Astrocyte (in vitro differentiated cells and primary cell): ENCODE data around the gene ATP8A1. TPM values are rescaled to one million over a fixed set of nuclear protein-coding genes. Genes with fewer than 3 reads are reported as not detected.

Experiments
- DNase-seq: peaks from one replicate; pipeline ENCODE4 v3.0.0-alpha.2; 2010; ENCODE audit warnings: low read depth
- FAIRE-seq: peaks from 2 replicates; lab custom pipeline; 2011; peaks lifted over from hg19 to GRCh38; lab: Jason Lieb, UNC
- H2AFZ ChIP-seq: 2 replicates; pipeline ENCODE4 v1.6.0; 2012; ENCODE audit warnings: low read depth, low read length, inconsistent platforms
- H3K27ac ChIP-seq: 2 replicates; pipeline ENCODE4 v1.5.1; 2011; ENCODE audit warnings: low read depth, low read length, inconsistent platforms
- H3K27me3 ChIP-seq: 2 replicates; pipeline ENCODE4 v1.6.0; 2011; ENCODE audit warnings: low read length, inconsistent platforms; ENCODE audit not compliant: insufficient read depth
- H3K36me3 ChIP-seq: 2 replicates; pipeline ENCODE4 v1.5.1; 2011; ENCODE audit warnings: low read length, inconsistent platforms; ENCODE audit not compliant: insufficient read depth
- H3K4me1 ChIP-seq: 2 replicates; pipeline ENCODE4 v1.5.1; 2011; ENCODE audit warnings: low read length, inconsistent platforms; ENCODE audit not compliant: insufficient read depth
- H3K4me2 ChIP-seq: 2 replicates; pipeline ENCODE4 v1.6.0; 2012; ENCODE audit warnings: low read length, inconsistent platforms
- H3K4me3 ChIP-seq: 2 replicates; pipeline ENCODE4 v1.5.1; 2011; ENCODE audit warnings: low read depth, mild to moderate bottlenecking, low read length, inconsistent platforms; ENCODE audit not compliant: insufficient read depth
- H3K79me2 ChIP-seq: 2 replicates; pipeline ENCODE4 v1.6.0; 2012; ENCODE audit warnings: mild to moderate bottlenecking, low read length, inconsistent platforms; ENCODE audit not compliant: insufficient read depth
- H3K9ac ChIP-seq: 2 replicates; pipeline ENCODE4 v1.6.0; 2012; ENCODE audit warnings: mild to moderate bottlenecking, low read length, inconsistent platforms
- H3K9me3 ChIP-seq: 2 replicates; pipeline ENCODE4 v1.5.1; 2012; ENCODE audit warnings: low read depth, mild to moderate bottlenecking, low read length, inconsistent platforms; ENCODE audit not compliant: insufficient read depth
- H4K20me1 ChIP-seq: 2 replicates; pipeline ENCODE4 v1.6.0; 2012; ENCODE audit warnings: low read length, inconsistent platforms; ENCODE audit not compliant: insufficient read depth
- H3K27ac Mint-ChIP-seq: one replicate; pipeline ENCODE4 v1.8.0; 2021; ENCODE audit warnings: mild to moderate bottlenecking, mixed read lengths; ENCODE audit not compliant: unreplicated experiment
- H3K27me3 Mint-ChIP-seq: one replicate; pipeline ENCODE4 v1.8.0; 2021; ENCODE audit warnings: low read depth, mixed read lengths; ENCODE audit not compliant: unreplicated experiment
- H3K36me3 Mint-ChIP-seq: one replicate; pipeline ENCODE4 v1.8.0; 2021; ENCODE audit warnings: low read depth, mixed read lengths; ENCODE audit not compliant: unreplicated experiment
- H3K4me1 Mint-ChIP-seq: one replicate; pipeline ENCODE4 v1.8.0; 2021; ENCODE audit warnings: low read depth, mixed read lengths; ENCODE audit not compliant: unreplicated experiment
- H3K4me3 Mint-ChIP-seq: one replicate; pipeline ENCODE4 v1.8.0; 2021; ENCODE audit warnings: mild to moderate bottlenecking, moderate library complexity, mixed read lengths; ENCODE audit not compliant: unreplicated experiment
- H3K9me3 Mint-ChIP-seq: one replicate; pipeline ENCODE4 v1.8.0; 2021; ENCODE audit warnings: mild to moderate bottlenecking, mixed read lengths; ENCODE audit not compliant: unreplicated experiment
- CTCF ChIP-seq: IDR thresholded peaks from 2 replicates; pipeline ENCODE4 v1.5.1; 2011; ENCODE audit warnings: low read depth, mild to moderate bottlenecking, inconsistent platforms, low read length, moderate library complexity; ENCODE audit not compliant: insufficient read depth
- EZH2 ChIP-seq: IDR thresholded peaks from 2 replicates; pipeline ENCODE4 v1.6.1; 2012; ENCODE audit warnings: mild to moderate bottlenecking, low read length, inconsistent platforms; ENCODE audit not compliant: insufficient read depth
- total RNA-seq: library from RNA; stranded (reverse); gene quantifications from 2 replicates; pipeline ENCODE4 v1.2.1, GENCODE V29; 2021

Gene ATP8A1
- total RNA-seq, 1 donor from 2014 or later: 2.9 TPM

DNA sequence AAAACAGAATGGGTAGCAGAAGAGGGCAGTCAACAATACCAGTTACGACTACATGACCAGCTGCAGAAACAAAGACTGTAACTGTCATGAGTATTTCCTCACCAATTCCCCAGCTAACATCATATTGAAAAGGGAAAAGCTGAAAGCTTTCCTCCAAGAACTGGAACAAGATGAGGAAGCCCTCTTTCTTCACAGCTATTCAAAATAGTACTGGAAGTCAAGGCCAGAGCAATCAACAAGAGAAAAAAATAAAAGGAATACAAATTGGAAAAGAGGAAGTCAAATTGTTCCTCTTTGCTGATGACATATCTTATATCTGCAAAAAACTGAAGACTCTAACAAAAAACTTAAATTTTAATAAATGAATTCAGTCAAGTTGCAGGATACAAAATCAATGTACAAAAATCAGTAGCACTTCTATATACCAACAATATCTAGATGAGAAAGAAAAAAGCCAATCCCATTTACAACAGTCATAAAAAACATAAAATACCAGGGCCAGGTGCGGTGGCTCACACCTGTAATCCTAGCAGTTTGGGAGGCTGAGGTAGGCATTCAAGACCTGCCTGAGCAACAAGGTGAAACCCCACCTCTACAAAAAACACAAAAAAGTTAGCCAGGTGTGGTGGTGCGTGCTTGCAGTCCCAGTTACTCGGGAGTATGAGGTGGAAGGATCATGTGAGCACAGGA, 125.4 kb downstream of the ATP8A1 start:
- H3K4me2 ChIP-seq: no peak overlapping the region
- no peak for FAIRE-seq
- no peak overlapping the region for H2AFZ ChIP-seq
- no peak overlapping the region for H3K9ac ChIP-seq
- H3K4me3 ChIP-seq: no peak overlapping the region
- Mint-ChIP-seq H3K36me3 (peaks cover 6% of the 10 kb centered on the region), H3K27ac (no peak overlapping the region), H3K4me3 (no peak overlapping the region), H3K27me3 (no peaks in the 10 kb centered on the region), H3K4me1 (peaks cover 5% of the 10 kb centered on the region), H3K9me3 (no peaks in the 10 kb centered on the region)
- no peaks in the 10 kb centered on the region for H3K79me2 ChIP-seq
- no peak for DNase-seq
- H3K9me3 ChIP-seq: no peaks in the 10 kb centered on the region
- no peaks in the 10 kb centered on the region for H3K4me1 ChIP-seq
- H3K36me3 ChIP-seq: no peaks in the 10 kb centered on the region
- no peaks in the 10 kb centered on the region for H4K20me1 ChIP-seq
- no peak for TF ChIP-seq CTCF
- TF ChIP-seq EZH2: no peak
- H3K27me3 ChIP-seq: no peaks in the 10 kb centered on the region
- no peak overlapping the region for H3K27ac ChIP-seq

- no peak overlapping the region for H3K9ac ChIP-seq
- DNase-seq (no peak), FAIRE-seq (no peak)
- no peak overlapping the region for H3K4me2 ChIP-seq
- H3K27ac ChIP-seq: no peak overlapping the region
- H3K9me3 ChIP-seq: no peaks in the 10 kb centered on the region
- no peaks in the 10 kb centered on the region for H3K36me3 ChIP-seq
- Mint-ChIP-seq H3K9me3 (no peaks in the 10 kb centered on the region), H3K4me3 (no peak overlapping the region), H3K4me1 (no peaks in the 10 kb centered on the region), H3K27ac (no peak overlapping the region), H3K36me3 (no peaks in the 10 kb centered on the region), H3K27me3 (no peaks in the 10 kb centered on the region)
- H2AFZ ChIP-seq: no peak overlapping the region
- no peaks in the 10 kb centered on the region for H4K20me1 ChIP-seq
- no peak for TF ChIP-seq CTCF
- TF ChIP-seq EZH2: no peak
- no peaks in the 10 kb centered on the region for H3K79me2 ChIP-seq
- no peaks in the 10 kb centered on the region for H3K27me3 ChIP-seq
- H3K4me1 ChIP-seq: no peaks in the 10 kb centered on the region
- H3K4me3 ChIP-seq: no peak overlapping the region
Observed at GRCh38 chr4:42523066-42523718, 133.7 kb downstream of the ATP8A1 start.
